Neural progenitor cell (in vitro differentiated cells): ENCODE data around the gene ULBP2.

Source experiments
- CTCF ChIP-seq: fragments of 200-600 bp; sonication (generic); IDR thresholded peaks from 2 replicates; pipeline ENCODE4 v1.5.1; 2017; ENCODE audit warnings: antibody characterized with exemption, mild to moderate bottlenecking
- EZH2 ChIP-seq: fragments of 200-600 bp; sonication (generic); IDR thresholded peaks from 2 replicates; pipeline ENCODE4 v1.6.1; 2017; ENCODE audit warnings: antibody characterized with exemption, mild to moderate bottlenecking, moderate library complexity

GRCh38 chr6:149906405-149906804 is 35.4 kb upstream of the ULBP2 start:
- TF ChIP-seq CTCF (no peak), EZH2 (no peak)
